GM12878 (cell line): ENCODE measurements around the gene MXD1.

Experiments used
- CREB1 ChIP-seq: IDR thresholded peaks from 2 replicates; pipeline ENCODE4 v1.6.1; 2012; ENCODE audit warnings: low read depth, mild to moderate bottlenecking, inconsistent platforms
- CTCF ChIP-seq, 3 experiments: IDR thresholded peaks in 2 of 3; conservative IDR thresholded peaks in 1 of 3; 2 replicates each; pipeline ENCODE4 v1.5.1; 2011; ENCODE audit warnings: low read depth in 3 of 3, low read length in 3 of 3, mild to moderate bottlenecking in 3 of 3, control low read depth in 2 of 3, moderate library complexity in 2 of 3, inconsistent platforms in 1 of 3, mixed read lengths in 1 of 3; ENCODE audit not compliant: control insufficient read depth in 2 of 3, insufficient read depth in 1 of 3; ENCODE audit errors: extremely low read depth in 1 of 3
- E4F1 ChIP-seq: fragments of 450-650 bp; IDR thresholded peaks from 2 replicates; pipeline ENCODE4 v1.6.1; 2018; ENCODE audit warnings: borderline replicate concordance, mild to moderate bottlenecking; ENCODE audit not compliant: partially characterized antibody
- EZH2 ChIP-seq: IDR thresholded peaks from 2 replicates; pipeline ENCODE4 v1.6.1; 2012; ENCODE audit warnings: low read depth, mild to moderate bottlenecking, control low read depth, inconsistent platforms, low read length, borderline replicate concordance; ENCODE audit not compliant: control insufficient read depth
- FOXM1 ChIP-seq: IDR thresholded peaks from 2 replicates; pipeline ENCODE4 v1.6.1; 2012; ENCODE audit warnings: low read depth, mild to moderate bottlenecking, inconsistent platforms, low read length, moderate library complexity
- HDGF ChIP-seq: fragments of 450-650 bp; IDR thresholded peaks from 2 replicates; pipeline ENCODE4 v1.6.1; 2016; ENCODE audit warnings: antibody characterized with exemption
- TARDBP ChIP-seq: IDR thresholded peaks from 2 replicates; pipeline ENCODE4 v1.6.1; 2016; ENCODE audit warnings: borderline replicate concordance
- ZNF274 ChIP-seq: IDR thresholded peaks from one replicate; pipeline ENCODE4 v1.8.0; 2011; ENCODE audit not compliant: insufficient read length, insufficient read depth
- ZNF592 ChIP-seq: fragments of 450-650 bp; IDR thresholded peaks from 2 replicates; pipeline ENCODE4 v1.6.1; 2017; ENCODE audit warnings: mild to moderate bottlenecking, moderate library complexity

- TF ChIP-seq EZH2 (no peak), ZNF274 (no peak), HDGF (no peak), FOXM1 (no peak), E4F1 (no peak), CREB1 (no peak), CTCF (IDR thresholded peaks at IDR 0.05 in 2 of 3, conservative IDR thresholded peaks at IDR 0.05 in 1 of 3; ENCODE audit: control insufficient read depth in 2 of 3, extremely low read depth in 1 of 3, insufficient read depth in 1 of 3, low read depth in 3 of 3, low read length in 3 of 3) (no peak), TARDBP (no peak), ZNF592 (no peak)
Observed at GRCh38 chr2:69940691-69941090, 25.8 kb downstream of the MXD1 start.
